Subcutaneous adipose tissue (tissue), 4 donors: Measurements from ENCODE around the gene TRIM40. TPM values are rescaled to one million over a fixed set of nuclear protein-coding genes. Genes with fewer than 3 reads are reported as not detected.

Experiments
- CTCF ChIP-seq: fragments of 450-650 bp; IDR thresholded peaks from one replicate; pipeline ENCODE4 v1.5.1; 2016; ENCODE audit warnings: low read depth, mild to moderate bottlenecking, control low read depth, antibody characterized with exemption, moderate library complexity
- total RNA-seq, 4 donors: library from RNA; depleted of rRNA; stranded (reverse); fragments of >200 nt; gene quantifications; one replicate each; pipeline ENCODE4 v1.1.0, GENCODE V29; 2016

The TRIM40 gene
- total RNA-seq, 4 donors from 2014 or later: not detected

- TF ChIP-seq CTCF: no peak
Observed at GRCh38 chr6:30163918-30164654, 28.1 kb downstream of the TRIM40 start.

- TF ChIP-seq CTCF: no peak
Observed at GRCh38 chr6:30164714-30165113, 28.8 kb downstream of the TRIM40 start.

GRCh38 chr6:30167101-30167500, 31.2 kb downstream of the TRIM40 start:
- no peak for TF ChIP-seq CTCF

GRCh38 chr6:30168741-30169140, 32.8 kb downstream of the TRIM40 start:
- TF ChIP-seq CTCF: no peak

GRCh38 chr6:30169658-30170614, 34.0 kb downstream of the TRIM40 start:
- TF ChIP-seq CTCF: no peak

GRCh38 chr6:30171677-30172471, 35.9 kb downstream of the TRIM40 start:
- no peak for TF ChIP-seq CTCF
